Measurements from ENCODE around the gene HPCAL1. TPM values are rescaled to one million over a fixed set of nuclear protein-coding genes. Genes with fewer than 3 reads are reported as not detected.

HPCAL1 gene
- total RNA-seq, 1 donor, result 34.4 TPM

DNA sequence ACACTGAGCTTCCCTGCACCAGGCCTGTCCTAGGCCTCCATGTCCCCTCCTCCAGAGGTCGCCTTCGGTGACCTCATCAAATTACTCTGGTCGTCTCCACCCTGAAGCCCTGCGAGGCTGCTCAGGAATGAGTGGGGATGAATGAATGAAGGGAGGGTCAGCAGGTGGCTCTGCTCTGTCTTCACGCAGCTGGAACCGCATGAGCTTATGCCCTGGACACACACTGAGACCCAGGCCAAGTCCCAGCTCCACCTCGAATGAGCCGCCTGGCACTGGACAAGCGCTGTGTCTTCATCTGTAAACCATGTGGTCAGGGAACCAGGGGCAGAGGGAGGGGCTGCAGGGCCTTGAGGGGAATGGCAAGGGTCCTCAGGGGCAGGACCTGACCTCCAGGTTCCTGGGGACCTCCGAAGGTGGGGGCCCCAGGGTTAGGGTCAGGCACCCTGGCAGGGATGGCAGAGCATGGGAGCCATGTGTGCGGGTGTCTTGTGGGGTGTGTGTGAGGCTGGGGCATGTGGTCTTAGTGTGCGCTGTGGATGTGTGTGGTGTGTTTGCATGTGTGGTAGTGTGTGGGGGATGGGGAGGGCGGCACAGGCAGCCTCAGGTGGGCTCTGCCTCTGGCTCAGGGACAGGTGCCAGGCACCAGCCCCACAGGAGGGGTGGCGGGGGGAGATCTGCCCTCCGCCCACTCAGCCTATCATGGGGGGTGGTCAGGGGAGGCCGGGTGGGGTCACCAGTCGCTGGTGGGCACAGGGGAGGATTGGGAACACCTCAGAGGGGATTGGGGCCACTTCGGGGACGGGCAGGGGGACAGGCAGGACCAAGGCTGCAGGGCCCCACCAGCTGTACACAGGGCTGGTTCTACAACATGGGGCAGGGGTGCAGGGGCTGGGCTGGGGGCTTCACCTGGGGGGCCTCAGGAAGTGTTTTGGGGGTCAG is 131.5 kb downstream of the HPCAL1 start:
- H3K4me3 ChIP-seq (ENCODE audit: low read depth, low read length), result no peak overlapping the region
- TF ChIP-seq, protein P1, sequence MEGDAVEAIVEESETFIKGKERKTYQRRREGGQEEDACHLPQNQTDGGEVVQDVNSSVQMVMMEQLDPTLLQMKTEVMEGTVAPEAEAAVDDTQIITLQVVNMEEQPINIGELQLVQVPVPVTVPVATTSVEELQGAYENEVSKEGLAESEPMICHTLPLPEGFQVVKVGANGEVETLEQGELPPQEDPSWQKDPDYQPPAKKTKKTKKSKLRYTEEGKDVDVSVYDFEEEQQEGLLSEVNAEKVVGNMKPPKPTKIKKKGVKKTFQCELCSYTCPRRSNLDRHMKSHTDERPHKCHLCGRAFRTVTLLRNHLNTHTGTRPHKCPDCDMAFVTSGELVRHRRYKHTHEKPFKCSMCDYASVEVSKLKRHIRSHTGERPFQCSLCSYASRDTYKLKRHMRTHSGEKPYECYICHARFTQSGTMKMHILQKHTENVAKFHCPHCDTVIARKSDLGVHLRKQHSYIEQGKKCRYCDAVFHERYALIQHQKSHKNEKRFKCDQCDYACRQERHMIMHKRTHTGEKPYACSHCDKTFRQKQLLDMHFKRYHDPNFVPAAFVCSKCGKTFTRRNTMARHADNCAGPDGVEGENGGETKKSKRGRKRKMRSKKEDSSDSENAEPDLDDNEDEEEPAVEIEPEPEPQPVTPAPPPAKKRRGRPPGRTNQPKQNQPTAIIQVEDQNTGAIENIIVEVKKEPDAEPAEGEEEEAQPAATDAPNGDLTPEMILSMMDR (IDR thresholded peaks at IDR 0.05; ENCODE audit: insufficient read depth, low read length), result no peak
- DNase-seq (ENCODE audit: low read depth), result no peak

DNA sequence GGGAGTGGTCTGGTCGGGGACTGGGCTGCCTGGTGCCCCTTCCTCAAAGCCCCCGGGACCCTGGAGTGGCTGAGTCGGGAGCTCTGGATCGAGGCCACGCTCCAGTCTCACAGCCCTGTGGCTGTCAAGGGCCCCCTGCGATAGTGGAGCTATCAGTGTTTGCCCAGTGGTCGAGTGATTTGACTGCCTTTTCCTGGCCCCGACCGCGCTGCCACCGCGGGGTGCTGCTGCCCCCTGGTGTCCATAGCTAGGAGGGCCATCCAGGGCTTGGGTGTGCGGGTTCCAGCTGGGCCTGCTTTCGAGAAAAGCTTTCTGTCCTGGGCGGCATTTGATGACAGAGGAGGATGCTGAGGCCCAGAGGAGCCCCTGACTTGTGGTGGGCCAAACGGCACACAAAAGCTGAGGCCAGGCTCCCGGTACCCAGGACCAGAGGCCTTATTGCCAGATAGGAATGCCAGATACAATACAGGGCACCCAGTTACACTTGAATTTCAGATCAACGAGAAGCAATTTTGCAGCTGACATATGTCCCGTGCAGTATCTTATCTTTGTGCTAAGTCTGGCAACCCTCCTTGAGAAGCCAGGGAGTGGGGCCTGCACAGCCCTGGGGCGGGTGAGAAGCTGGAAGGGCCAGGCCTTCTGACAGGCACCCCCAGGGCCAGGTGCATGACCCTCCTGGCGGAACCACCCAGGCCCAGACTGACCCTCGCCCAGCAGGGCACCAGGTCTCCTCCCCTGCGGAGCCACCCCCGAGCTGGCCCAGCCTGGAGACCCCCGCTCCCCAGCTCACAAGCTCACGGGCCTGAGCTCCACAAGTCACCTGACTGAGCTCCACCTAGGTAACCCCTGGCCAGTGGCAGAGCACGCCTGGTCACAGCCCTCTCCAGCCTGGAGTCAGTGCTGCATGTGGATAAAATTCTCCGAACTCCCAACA is 132.4 kb downstream of the HPCAL1 start:
- TF ChIP-seq, protein P1 (IDR thresholded peaks at IDR 0.05; ENCODE audit: insufficient read depth, low read length), result peak; percentile 98
- peak; percentile 57 for DNase-seq (ENCODE audit: low read depth)
- no peak overlapping the region for H3K4me3 ChIP-seq (ENCODE audit: low read depth, low read length)

DNA sequence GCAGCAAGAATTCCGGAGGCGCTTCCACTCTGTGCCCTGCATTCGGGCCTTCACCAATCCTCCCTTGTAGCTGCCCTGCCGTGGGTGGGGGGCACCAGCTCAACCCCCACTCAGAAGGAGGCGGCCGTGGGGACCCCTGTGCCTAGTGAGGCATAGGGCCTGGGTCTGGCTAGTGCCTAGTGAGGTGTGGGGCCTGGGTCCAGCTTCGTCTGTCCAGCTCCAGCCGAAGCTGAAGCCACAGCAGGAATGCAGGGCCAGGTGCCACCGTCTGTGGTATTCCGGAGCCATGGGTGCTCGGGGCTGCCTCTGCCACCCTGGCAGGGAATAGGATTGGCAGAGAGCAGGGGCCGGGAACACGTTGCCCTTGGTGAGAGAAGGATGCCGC is 133.1 kb downstream of the HPCAL1 start:
- DNase-seq (ENCODE audit: low read depth), result no peak
- no peak overlapping the region for H3K4me3 ChIP-seq (ENCODE audit: low read depth, low read length)
- TF ChIP-seq, protein P1 (IDR thresholded peaks at IDR 0.05; ENCODE audit: insufficient read depth, low read length), result no peak

DNA sequence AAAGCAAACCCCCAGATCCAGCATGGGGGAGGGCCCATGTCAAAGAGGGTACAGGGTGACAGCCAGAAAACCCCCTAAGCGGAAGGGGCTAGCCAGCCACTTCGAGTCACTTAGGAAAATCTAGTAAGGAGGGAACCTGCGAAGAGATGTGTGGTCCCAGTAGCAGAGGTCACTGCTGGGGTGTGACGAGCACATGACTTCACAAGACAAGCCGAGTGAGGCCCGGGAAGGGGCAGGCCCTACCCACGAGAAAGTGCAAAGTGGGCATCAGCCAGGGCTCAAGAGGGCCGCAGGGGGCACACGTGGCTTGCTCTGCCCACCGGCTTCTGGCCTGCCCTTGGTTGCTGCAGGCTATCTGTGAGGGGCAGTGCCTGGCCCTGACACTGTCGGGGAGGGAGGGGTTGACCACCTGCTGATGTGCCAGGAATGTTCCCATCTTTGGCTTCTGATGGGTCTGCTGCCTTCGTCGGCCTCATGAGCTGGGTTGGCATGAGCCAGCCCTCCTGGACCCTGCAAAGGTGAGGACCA is 133.9 kb downstream of the HPCAL1 start:
- H3K4me3 ChIP-seq (ENCODE audit: low read depth, low read length), result no peak overlapping the region
- TF ChIP-seq, protein P1 (IDR thresholded peaks at IDR 0.05; ENCODE audit: insufficient read depth, low read length), result no peak
- DNase-seq (ENCODE audit: low read depth), result no peak

DNA sequence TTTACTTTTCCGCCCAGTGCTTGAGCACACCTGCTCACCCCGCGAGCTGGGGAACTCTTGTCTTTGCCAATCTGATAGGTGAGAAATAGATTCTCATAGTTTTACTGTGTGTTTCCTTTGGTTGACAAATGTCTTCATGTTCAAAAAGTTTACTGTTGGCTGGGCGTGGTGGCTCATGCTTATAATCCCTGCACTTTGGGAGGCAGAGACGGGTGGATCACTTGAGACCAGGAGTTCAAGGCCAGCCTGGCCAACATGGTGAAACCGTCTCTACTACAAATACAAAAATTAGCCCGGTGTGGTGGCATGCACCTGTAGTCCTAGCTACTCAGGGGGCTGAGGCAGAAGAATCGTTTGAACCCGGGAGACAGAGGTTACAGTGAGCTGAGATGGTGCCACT is 135.1 kb downstream of the HPCAL1 start:
- DNase-seq (ENCODE audit: low read depth), result no peak
- TF ChIP-seq, protein P1 (IDR thresholded peaks at IDR 0.05; ENCODE audit: insufficient read depth, low read length), result no peak

DNA sequence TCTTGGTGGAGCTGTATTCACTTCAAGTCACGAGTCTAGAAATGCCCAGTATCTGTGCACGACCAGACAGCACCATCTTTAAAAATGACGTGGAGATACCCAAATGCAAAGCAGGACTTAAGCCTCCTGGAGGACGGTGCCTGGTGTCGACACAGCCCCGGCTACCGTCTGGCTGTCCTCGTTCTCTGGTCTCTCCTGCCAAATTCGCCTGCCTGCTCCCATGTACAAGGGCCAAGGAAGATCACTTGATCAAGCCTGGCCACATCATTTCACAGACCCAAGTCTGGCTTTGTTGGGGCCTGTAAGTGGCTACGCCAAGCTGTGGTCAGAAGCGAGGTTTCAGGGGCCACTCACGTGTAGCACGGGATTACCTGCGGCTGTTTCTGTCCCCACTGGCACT is 136.0 kb downstream of the HPCAL1 start:
- no peak overlapping the region for H3K4me3 ChIP-seq (ENCODE audit: low read depth, low read length)
- TF ChIP-seq, protein P1 (IDR thresholded peaks at IDR 0.05; ENCODE audit: insufficient read depth, low read length), result no peak
- DNase-seq (ENCODE audit: low read depth), result no peak

More for the DNA sequence above, 135.1 kb downstream of the HPCAL1 start:
- H3K4me3 ChIP-seq (ENCODE audit: low read depth, low read length), result no peak overlapping the region

Measured in fibroblast of the aortic adventitia (primary cell).